ENCODE measurements around the gene ATP6V0B. TPM values are rescaled to one million over a fixed set of nuclear protein-coding genes. Genes with fewer than 3 reads are reported as not detected.
A peak's percentile ranks its signal among the peaks of the same experiment; 100 is the strongest.

Gene ATP6V0B
- total and polyA plus RNA-seq, 9 of the 15 experiments (the other 6 are each of a cell fraction or from before 2014, with no cell fraction given), result 137 to 328 (median 220) TPM

DNA sequence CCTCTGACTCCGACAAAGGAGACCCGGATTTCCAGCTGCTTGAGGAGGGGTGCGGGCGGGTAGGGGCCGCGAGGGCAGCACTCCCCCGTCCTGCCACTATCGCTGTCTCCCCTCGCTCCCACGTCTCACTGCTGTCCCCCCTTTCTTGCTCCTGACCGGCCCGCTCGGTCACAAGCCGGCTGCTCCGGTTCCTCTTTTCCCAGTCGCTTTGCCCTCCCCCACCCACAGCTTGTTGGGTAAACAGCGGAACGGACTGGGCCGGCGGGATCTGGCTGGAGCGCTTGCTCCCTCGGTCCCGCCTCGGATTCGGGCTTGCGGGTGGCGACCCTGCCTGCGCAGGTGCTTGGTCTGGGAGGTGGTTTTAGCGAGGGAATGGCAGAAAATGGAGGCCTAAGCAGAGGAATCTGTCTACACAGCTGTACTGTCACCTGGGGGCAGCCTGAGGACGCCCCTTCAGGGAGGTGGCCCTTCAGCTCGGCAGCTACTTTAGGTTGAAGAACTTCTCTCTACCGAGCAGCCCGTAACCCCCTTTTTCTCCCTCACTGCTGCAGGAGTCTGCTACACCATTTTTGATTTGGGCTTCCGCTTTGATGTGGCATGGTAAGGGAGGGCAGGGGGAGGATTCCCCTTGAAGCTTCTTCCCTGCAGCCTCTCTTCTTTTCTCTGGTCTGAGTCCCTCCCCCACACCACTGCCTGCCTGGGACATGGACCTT, 645 bp downstream of the ATP6V0B start:
- Histone ChIP-seq H4K20me1 (replicated peaks; ENCODE audit: control insufficient read depth, insufficient read depth, low read length) (peaks cover 24% of the 10 kb centered on the region), H3K9ac (ENCODE audit: insufficient read depth in 1 of 2, low read depth in 2 of 2, low read length in 2 of 2) (peak overlapping the region; percentile 88 to 98), H3K27ac (ENCODE audit: extremely low read depth, low read depth, low read length) (peak overlapping the region; percentile 89), H3K27me3 (ENCODE audit: control insufficient read depth in 2 of 2, insufficient read depth in 2 of 2, low read length in 2 of 2) (no peaks in the 10 kb centered on the region), H3K9me3 (replicated peaks; ENCODE audit: control insufficient read depth, insufficient read depth, low read depth, low read length) (no peaks in the 10 kb centered on the region), H3K4me3 (peak overlapping the region; percentile 87), H3K9me1 (ENCODE audit: control insufficient read depth, insufficient read depth, low read length) (peaks cover 13% of the 10 kb centered on the region), H3K4me2 (ENCODE audit: insufficient read depth, low read length) (peak overlapping the region; percentile 90), H3K4me1 (replicated peaks in 1 of 2; ENCODE audit: control insufficient read depth in 2 of 2, insufficient read depth in 2 of 2, low read length in 2 of 2) (peaks cover 48 to 70% of the 10 kb centered on the region in 2 experiments), H3K36me3 (ENCODE audit: control insufficient read depth, insufficient read depth, low read length) (peaks cover 61% of the 10 kb centered on the region), H2AFZ (ENCODE audit: low read depth, low read length) (peak overlapping the region; percentile 97), H3K79me2 (ENCODE audit: control insufficient read depth, insufficient read depth, low read length) (peaks cover 64% of the 10 kb centered on the region)
- intact Hi-C loops (cut with micrococcal nuclease), result loop anchor here (2.0 kb wide), 1 partner anchor 15 kb away; the partner anchor contains the start of gene CCDC24
- no peak for FAIRE-seq
- TSS peak; percentile 43 for BruUV-seq (replicated peaks)
- ChIA-PET POLR2A (interaction anchor here (0.5 to 2.5 kb wide), 17 partner anchors 8 to 659 kb away, joined by 3 to 7 read pairs (median 3); no protein-coding TSS in a partner anchor), CTCF (ENCODE audit: low intra/inter-chr PET ratio) (no interaction called here)
- DNase-seq (ENCODE audit: extremely low read depth in 1 of 4, low spot score in 3 of 4), result peak in 3 of 4 experiments; percentile 39 to 70 (median 70)
- peak; percentile 32 for ATAC-seq
- under 1% methylated on average over 32 of the region's 34 CpGs for WGBS (ENCODE audit: insufficient coverage, low coverage, missing lambda C conversion rate)
- in situ Hi-C loops (cut with MboI), result no loop called here
- TF ChIP-seq KLF16 (IDR thresholded peaks at IDR 0.05), result peak; percentile 67; the same call in 1 of the 2 replicates
- TF ChIP-seq U2AF1 (optimal IDR thresholded peaks at IDR 0.05; ENCODE audit: low read depth, low read length), result no peak
- no peak for TF ChIP-seq SMARCC2 (IDR thresholded peaks at IDR 0.05; ENCODE audit: low read depth)
- TF ChIP-seq, protein P1, sequence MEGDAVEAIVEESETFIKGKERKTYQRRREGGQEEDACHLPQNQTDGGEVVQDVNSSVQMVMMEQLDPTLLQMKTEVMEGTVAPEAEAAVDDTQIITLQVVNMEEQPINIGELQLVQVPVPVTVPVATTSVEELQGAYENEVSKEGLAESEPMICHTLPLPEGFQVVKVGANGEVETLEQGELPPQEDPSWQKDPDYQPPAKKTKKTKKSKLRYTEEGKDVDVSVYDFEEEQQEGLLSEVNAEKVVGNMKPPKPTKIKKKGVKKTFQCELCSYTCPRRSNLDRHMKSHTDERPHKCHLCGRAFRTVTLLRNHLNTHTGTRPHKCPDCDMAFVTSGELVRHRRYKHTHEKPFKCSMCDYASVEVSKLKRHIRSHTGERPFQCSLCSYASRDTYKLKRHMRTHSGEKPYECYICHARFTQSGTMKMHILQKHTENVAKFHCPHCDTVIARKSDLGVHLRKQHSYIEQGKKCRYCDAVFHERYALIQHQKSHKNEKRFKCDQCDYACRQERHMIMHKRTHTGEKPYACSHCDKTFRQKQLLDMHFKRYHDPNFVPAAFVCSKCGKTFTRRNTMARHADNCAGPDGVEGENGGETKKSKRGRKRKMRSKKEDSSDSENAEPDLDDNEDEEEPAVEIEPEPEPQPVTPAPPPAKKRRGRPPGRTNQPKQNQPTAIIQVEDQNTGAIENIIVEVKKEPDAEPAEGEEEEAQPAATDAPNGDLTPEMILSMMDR (IDR thresholded peaks at IDR 0.05 in 2 of 3, conservative IDR thresholded peaks at IDR 0.05 in 1 of 3; ENCODE audit: insufficient read depth in 2 of 3, low read depth in 1 of 3, low read length in 3 of 3), result no peak
- TF ChIP-seq, protein P2, sequence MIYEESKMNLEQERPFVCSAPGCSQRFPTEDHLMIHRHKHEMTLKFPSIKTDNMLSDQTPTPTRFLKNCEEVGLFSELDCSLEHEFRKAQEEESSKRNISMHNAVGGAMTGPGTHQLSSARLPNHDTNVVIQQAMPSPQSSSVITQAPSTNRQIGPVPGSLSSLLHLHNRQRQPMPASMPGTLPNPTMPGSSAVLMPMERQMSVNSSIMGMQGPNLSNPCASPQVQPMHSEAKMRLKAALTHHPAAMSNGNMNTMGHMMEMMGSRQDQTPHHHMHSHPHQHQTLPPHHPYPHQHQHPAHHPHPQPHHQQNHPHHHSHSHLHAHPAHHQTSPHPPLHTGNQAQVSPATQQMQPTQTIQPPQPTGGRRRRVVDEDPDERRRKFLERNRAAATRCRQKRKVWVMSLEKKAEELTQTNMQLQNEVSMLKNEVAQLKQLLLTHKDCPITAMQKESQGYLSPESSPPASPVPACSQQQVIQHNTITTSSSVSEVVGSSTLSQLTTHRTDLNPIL (CRISPR knock-in tag; IDR thresholded peaks at IDR 0.05), result no peak
- TF ChIP-seq SRF (CRISPR knock-in tag; IDR thresholded peaks at IDR 0.05), result peak in 1 of 2 experiments; percentile 54; a peak in 2 of 4 replicates
- TF ChIP-seq NEUROD1 (IDR thresholded peaks at IDR 0.05; ENCODE audit: borderline replicate concordance, low read depth, low read length, partially characterized antibody), result peak; percentile 57
- TF ChIP-seq SMARCA5 (IDR thresholded peaks at IDR 0.05), result peak; percentile 22; the same call in 1 of the 2 replicates
- 0 out of 2 replicates have a peak, but pooled peaks have one; percentile 49 for TF ChIP-seq ARID1B (IDR thresholded peaks at IDR 0.05)
- TF ChIP-seq ETV1 (tag; conservative IDR thresholded peaks at IDR 0.05; ENCODE audit: low read depth), result no peak
- TF ChIP-seq, protein P3, sequence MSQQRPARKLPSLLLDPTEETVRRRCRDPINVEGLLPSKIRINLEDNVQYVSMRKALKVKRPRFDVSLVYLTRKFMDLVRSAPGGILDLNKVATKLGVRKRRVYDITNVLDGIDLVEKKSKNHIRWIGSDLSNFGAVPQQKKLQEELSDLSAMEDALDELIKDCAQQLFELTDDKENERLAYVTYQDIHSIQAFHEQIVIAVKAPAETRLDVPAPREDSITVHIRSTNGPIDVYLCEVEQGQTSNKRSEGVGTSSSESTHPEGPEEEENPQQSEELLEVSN (IDR thresholded peaks at IDR 0.05; ENCODE audit: borderline replicate concordance in 1 of 2, extremely low read depth in 1 of 2, insufficient read depth in 1 of 2, insufficient read length in 1 of 2, low read depth in 1 of 2, low read length in 1 of 2, poor library complexity in 1 of 2, severe bottlenecking in 1 of 2), result peak in 1 of 2 experiments; percentile 28
- TF ChIP-seq KDM1A (IDR thresholded peaks at IDR 0.05), result no peak
- TF ChIP-seq, protein P4, sequence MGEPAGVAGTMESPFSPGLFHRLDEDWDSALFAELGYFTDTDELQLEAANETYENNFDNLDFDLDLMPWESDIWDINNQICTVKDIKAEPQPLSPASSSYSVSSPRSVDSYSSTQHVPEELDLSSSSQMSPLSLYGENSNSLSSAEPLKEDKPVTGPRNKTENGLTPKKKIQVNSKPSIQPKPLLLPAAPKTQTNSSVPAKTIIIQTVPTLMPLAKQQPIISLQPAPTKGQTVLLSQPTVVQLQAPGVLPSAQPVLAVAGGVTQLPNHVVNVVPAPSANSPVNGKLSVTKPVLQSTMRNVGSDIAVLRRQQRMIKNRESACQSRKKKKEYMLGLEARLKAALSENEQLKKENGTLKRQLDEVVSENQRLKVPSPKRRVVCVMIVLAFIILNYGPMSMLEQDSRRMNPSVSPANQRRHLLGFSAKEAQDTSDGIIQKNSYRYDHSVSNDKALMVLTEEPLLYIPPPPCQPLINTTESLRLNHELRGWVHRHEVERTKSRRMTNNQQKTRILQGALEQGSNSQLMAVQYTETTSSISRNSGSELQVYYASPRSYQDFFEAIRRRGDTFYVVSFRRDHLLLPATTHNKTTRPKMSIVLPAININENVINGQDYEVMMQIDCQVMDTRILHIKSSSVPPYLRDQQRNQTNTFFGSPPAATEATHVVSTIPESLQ (CRISPR knock-in tag; IDR thresholded peaks at IDR 0.05), result 0 out of 2 replicates have a peak, but pooled peaks have one; percentile 1
- TF ChIP-seq ZNF764 (CRISPR knock-in tag; IDR thresholded peaks at IDR 0.05; ENCODE audit: low read depth), result no peak

Measured in K562 (cell line).